DMS53 treated with DMSO at 0.1 percent for 48 hours (cell line): ENCODE results near the gene TRPV3.
"Not testable (repeated sequence)": the region's sequence is repeated elsewhere in the genome, so short reads cannot be mapped to it uniquely, and the experiment has no call there.

Experiments used
- DNase-seq: peaks from one replicate; lab custom pipeline; 2025; ENCODE audit not compliant: unreplicated experiment; lab: John Stamatoyannopoulos, UW

TRPV3 gene

GRCh38 chr17:3574231-3574630, 16.6 kb upstream of the TRPV3 start:
- DNase-seq: no peak

- DNase-seq: no peak
Measured at GRCh38 chr17:3573246-3574100, 15.9 kb upstream of the TRPV3 start.

DNA sequence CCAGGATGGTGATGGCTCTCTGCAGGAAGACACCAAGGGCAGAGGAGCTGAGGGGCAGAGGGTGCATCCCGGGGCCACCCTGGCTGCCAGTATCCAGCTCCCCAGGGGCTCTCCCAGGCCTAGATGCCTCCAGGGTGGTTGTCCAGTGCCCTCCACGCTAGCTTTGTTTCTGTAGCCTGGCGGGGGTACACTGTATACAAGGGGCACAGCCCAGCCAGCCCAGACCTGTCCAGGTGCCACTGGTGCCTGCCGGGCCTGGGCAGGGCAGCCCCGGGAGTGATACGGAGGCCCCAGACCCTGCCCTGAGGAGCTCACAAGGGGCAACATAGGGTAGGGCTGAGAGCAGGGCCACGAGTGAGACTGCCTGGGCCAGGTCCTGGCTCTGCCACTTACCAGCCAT, 14.6 kb upstream of the TRPV3 start:
- no peak for DNase-seq

GRCh38 chr17:3571043-3571900, 13.7 kb upstream of the TRPV3 start:
- no peak for DNase-seq

DNA sequence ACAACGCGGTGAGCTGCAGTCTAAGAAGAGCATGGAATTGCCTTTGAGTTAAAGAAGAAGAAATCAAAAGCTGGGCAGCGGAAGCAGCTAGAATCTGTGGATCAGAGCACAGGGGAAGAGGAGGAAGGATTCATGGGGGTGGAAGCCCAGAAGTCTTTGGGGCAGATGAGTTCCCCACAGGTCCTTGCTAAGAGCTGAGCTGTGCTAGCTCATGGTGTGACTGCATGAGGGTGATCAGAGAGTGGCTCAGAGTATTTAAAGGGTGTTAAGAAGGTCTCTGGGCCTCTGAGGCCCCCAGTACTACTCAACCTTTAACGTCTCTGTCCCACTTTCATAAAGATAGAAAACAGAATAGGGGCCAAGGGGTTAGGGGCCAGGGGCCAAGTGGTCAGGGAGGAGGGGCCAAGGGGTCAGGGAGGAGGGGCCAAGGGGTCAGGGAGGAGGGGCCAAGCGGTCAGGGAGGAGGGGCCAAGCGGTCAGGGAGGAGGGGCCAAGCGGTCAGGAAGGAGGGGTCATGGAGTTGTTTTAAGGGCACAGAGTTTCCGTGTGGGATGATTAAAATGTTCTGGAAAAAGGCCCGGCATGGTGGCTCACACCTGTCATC, 12.0 kb upstream of the TRPV3 start:
- DNase-seq: no peak

- DNase-seq: no peak
Measured at GRCh38 chr17:3566551-3566950, 8.9 kb upstream of the TRPV3 start.

- no peak for DNase-seq
Measured at GRCh38 chr17:3565143-3565542, 7.5 kb upstream of the TRPV3 start.

DNA sequence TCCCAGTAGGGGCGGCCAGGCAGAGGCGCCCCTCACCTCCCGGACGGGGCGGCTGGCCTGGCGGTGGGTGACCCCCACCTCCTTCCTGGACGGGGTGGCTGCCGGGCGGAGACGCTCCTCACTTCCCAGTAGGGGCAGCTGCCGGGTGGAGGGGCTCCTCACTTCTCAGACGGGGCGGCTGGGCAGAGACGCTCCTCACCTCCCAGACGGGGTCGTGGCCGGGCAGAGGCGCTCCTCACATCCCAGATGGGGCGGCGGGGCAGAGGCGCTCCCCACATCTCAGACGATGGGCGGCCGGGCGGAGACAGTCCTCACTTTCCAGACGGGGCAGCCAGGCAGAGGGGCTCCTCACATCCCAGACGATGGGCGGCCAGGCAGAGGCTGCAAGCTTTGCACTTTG, 6.6 kb upstream of the TRPV3 start:
- not testable (repeated sequence) for DNase-seq

- DNase-seq: no peak
Measured at GRCh38 chr17:3559270-3559645, 1.6 kb upstream of the TRPV3 start.

GRCh38 chr17:3558603-3559269, 1.1 kb upstream of the TRPV3 start:
- DNase-seq: peak; percentile 93

DNA sequence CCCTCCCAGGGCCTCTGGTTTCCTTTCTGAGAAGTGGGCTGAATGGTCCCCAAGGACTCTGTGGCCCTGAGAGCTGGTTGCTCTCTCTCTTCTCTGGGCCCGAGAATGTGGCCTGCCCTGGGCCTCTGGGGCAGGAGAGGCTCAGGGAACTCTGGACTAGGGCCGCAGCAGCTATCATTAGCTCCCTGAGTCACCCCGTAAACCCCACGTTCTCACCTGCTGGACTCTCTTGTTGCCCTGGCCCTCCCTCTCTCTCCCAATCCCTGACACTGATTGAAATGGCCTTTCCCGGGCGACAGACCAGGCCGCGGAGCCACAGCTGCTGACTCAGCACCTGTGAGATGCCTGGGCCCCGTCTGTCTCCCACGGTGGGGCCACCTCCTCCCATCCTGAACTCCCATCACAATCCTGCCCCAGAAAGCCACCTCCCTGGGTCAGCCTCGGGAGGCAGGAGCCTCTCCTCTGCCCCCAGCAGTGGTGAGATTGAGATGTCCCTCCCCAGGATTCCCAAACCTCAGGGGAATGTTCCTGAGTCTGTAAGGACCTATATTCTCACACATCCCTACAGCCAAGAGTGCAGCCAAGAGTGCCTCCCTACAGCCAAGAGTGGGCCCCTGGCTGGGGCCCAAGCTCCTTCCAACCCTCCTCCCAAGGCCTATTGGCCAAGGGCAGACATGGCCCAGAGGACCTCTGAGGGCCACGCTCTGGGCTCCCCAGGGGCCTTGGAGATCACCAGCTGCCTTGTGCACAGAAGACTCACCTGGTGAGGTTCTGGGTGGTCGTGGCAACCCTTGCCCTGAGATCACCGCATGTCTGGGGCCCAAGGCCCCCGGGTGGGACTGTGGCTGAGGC, 470 bp downstream of the TRPV3 start:
- no peak for DNase-seq

DNA sequence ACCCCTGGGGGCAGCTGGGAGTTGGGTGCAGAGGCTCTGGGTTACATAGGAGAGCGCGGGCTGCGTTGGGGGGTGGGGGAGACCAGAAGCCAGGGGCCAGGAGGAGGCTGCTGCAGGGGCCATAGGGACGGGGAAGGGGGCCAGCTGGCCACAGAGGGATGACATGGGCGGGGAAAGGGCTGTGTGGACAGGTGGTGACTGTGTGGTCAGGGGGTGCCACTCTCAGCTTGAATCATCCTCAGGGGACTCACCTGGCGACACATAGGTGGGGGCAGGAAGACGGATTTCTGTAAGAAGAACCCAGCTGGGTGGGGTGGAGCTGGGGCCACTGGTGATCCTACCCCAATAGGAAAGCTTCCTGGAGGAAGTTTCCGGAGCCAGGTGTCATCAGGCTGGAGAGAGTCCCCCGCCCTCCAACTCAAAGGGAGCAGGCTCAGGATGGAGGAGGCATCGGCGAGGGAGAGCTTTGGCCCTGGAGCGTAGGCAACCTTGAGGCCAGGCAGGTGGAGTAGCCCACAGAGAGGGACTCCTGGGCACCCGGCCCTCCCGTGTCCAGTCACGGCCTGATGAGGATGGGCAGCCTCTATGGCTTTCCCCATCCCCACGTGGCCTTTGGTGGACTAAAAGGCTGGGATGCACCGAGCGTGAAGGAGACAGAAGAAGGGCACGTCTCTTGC, 1.2 kb downstream of the TRPV3 start:
- no peak for DNase-seq

GRCh38 chr17:3555189-3555796, 2.3 kb downstream of the TRPV3 start:
- no peak for DNase-seq

DNA sequence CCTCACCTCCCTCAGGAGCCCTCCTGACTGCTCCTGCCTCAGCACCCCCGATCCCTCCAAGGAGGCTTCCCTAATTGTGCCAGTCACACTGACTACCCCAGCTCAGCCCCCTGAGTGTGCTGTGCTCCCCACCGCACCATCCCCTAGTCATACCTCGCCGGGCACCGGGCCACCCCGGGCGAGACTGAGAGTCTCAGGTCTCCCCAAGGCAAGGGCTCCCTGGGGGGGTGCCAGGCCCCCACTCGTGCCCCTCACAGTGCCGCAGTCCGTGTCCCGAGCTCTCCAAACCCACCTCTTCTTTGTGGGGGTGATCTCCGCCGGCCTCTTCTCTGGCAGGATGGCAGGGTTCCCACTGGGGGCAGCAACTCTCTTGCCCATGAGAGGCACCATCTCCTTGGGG, 3.2 kb downstream of the TRPV3 start:
- no peak for DNase-seq

GRCh38 chr17:3553419-3554401, 3.9 kb downstream of the TRPV3 start:
- no peak for DNase-seq

DNA sequence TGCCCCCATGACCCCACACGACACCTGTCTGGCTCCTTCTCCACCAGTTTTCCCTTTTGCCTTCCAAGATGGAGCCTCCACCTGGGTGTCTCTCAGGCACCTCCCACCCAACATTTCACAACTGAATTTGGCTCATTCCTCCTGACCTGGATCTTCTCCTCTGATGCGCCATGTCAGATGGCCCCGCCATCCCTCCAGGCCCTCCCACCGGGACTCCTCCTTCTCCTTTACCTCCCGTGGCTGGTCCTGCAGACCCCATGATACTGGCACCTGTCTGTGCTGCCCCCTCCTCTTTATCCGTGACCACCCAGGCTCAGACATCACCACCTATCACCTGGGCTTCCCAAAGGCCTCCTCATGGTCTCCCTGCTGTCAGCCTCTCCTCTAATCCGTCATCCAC, 4.7 kb downstream of the TRPV3 start:
- DNase-seq: no peak

DNA sequence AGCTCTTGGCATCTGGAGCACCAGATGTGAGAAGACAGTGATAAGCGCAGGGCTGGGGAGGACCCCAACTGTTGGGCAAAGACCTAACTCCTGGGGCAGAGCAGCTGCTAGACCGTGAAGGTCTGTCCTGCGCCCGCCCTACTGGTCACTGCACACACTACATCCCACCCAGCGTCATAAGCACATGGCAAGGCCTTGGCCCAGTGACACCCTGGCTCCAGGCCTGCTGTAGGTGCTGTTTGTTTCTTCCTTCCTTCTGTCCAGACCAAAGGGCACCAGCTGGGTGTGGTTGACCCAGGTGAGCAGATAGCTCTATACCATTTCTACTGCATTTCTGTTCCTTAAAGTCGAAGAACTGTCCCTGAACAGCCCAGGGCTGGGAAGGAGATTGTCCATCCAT, 6.4 kb downstream of the TRPV3 start:
- DNase-seq: no peak

DNA sequence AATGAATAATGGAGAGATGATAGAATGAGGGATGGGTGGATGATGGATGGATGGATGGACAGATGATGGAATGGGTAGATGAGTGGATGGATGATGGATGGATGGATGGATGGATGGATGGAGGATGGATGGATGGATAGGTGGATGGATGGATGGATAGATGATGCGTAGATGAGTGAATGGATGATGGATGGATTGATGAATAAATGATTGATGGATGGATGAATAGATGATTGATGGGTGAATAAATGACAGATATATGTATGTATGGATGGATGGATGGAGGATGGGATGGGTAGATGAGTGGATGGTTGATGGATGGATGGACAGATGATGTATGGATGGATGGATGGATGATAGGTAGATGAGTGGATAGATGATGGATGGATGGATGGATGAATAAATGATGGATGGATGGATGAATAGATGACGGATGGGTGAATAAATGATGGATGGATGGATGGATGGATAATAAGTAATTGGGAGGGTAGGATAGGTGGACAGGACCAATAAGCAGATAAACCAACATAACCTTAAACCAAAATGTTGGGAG, 7.9 kb downstream of the TRPV3 start:
- no peak for DNase-seq
